NCI-H446 treated with DMSO at 0.1 percent for 48 hours (cell line): ENCODE data around the gene ITGAD.

ENCODE experiments used
- DNase-seq: peaks from one replicate; lab custom pipeline; 2025; lab: John Stamatoyannopoulos, UW

The ITGAD gene

DNA sequence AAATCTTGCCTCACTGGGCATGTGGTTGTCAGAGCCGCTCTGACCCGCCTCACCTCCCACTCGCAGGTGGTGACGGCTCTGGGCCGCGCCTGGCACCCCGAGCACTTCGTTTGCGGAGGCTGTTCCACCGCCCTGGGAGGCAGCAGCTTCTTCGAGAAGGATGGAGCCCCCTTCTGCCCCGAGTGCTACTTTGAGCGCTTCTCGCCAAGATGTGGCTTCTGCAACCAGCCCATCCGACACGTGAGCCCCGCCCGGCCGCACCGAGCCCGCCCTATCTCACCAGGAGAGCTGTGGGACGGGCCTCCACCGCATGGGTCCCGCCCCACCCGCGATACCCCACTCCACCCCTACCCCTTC, 82.8 kb downstream of the ITGAD start:
- DNase-seq, result no peak
